Pancreas (tissue), 10 donors: ENCODE measurements around the gene GPR39. TPM values are rescaled to one million over a fixed set of nuclear protein-coding genes. Genes with fewer than 3 reads are reported as not detected.
A peak's percentile ranks its signal among the peaks of the same experiment; 100 is the strongest.

Experiments used
- ATAC-seq, 4 donors: fragments of 200-7000 bp; cut with Tn5 transposase; one replicate each; pipeline versions ENCODE4 v1.8.0 to v1.9.1; 2020; ENCODE audit warnings: mild to moderate bottlenecking in 4 of 4, moderate library complexity in 4 of 4
- DNase-seq, 6 donors: peaks; one replicate each; pipeline ENCODE4 v3.0.0-alpha.2; 2020
- FAIRE-seq: peaks from 2 replicates; lab custom pipeline; 2012; peaks lifted over from hg19 to GRCh38; lab: Jason Lieb, UNC
- H3K27ac ChIP-seq, 4 donors: fragments of 200-600 bp; sonication (generic); 1 replicate in 3 of 4; 2 replicates in 1 of 4; pipeline versions ENCODE4 v1.5.0 to v1.8.0; 2020
- H3K27me3 ChIP-seq, 4 donors: fragments of 200-600 bp; one replicate each; pipeline ENCODE4 v1.8.0; 2021
- H3K36me3 ChIP-seq, 3 donors: fragments of 200-600 bp; sonication (generic) in 1 of 3; one replicate each; pipeline versions ENCODE4 v1.5.0 to v1.8.0; 2020 to 2021
- H3K4me1 ChIP-seq, 3 donors: fragments of 200-600 bp; one replicate each; pipeline ENCODE4 v1.8.0; 2021
- H3K4me3 ChIP-seq, 4 donors: fragments of 200-600 bp; sonication (generic) in 2 of 4; one replicate each; pipeline versions ENCODE4 v1.5.0 to v1.8.0; 2020 to 2021
- H3K9me3 ChIP-seq, 4 donors: fragments of 200-600 bp; one replicate each; pipeline ENCODE4 v1.8.0; 2021
- WGBS, 2 donors: extraction: QIAGEN DNeasy Blood & Tissue Kit; methylation state at CpG; one replicate each; pipeline ENCODE4 v1.1.7; 2013; 5-methylcytosine and 5-hydroxymethylcytosine counted together
- intact Hi-C, 3 donors: fragments of 100-400 bp; cut with DNase I; formaldehyde crosslinking; loops; one replicate each; pipeline versions ENCODE4 v1.11.1 to v1.14.2; 2022
- polyA plus RNA-seq, 2 donors: library from polyadenylated mRNA; stranded (reverse); fragments of 200-250 nt; gene quantifications; one replicate each; pipeline ENCODE4 v1.2.3, GENCODE V29; 2013
- total RNA-seq, 6 donors: library from RNA; stranded (reverse); fragmentation: NEBNext Ultra II Directional in 4 of 6; extraction: Animal tissue kit (Norgen Biotek cat#: 25700) in 4 of 6; gene quantifications; one replicate each; pipeline versions ENCODE4 v1.2.1 to v1.2.4, GENCODE V29; 2021 to 2023
- TF ChIP-seq, protein P1 (sequence below), 4 donors: fragments of 200-600 bp; sonication (generic) in 3 of 4; IDR thresholded peaks; one replicate each; pipeline versions ENCODE4 v1.5.0 to v1.8.0; 2021; ENCODE audit warnings: antibody characterized with exemption in 4 of 4
- donor health status: healthy with polysubstance abuse.
- donor health status: DM: no; HTN: no; CAD: no; lungs with moderate emphysema.
- donor health status: DM: no; HTN: no; CAD: no.
- donor health status: control.
- donor health status: control.
- donor health status: Bipolar disorder and iron deficiency.
- donor health status: DM: yes; HTN: yes; CAD: no.
- donor health status: DM: no; HTN: no; CAD: no.
- donor health status: DM: no; HTN: no; CAD: no.
- donor health status: DM: yes; HTN: yes; CAD: no.

The GPR39 gene
- total and polyA plus RNA-seq, 8 donors: 2.3 to 8.1 (median 3.9) TPM

DNA sequence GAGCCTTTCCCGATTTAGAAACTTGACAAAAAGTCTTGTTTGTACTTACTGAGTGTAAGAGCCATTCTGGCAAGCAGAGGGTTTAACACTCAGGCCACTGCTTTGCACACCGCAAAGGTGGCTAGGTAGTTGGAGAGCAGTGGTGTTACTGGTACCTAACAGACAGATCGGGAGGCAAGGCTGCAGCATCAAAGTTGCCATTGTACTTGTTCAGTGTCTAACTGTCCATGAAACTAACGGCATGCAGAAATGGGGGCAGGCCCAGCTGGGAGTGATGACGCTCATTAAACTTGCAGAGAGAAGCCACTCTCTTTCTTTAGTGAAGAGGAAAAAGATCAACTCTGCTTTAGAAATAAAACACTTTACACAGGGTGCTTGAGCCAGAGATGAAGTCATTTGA is 10.1 kb downstream of the GPR39 start:
- intact Hi-C loops: no loop called here
- Histone ChIP-seq H3K4me1 (peaks cover 7 to 13% (median 10%) of the 10 kb centered on the region in 3 donors), H3K36me3 (no peaks in the 10 kb centered on the region), H3K27me3 (no peaks in the 10 kb centered on the region), H3K9me3 (no peaks in the 10 kb centered on the region), H3K4me3 (no peak overlapping the region), H3K27ac (no peak overlapping the region)
- no peak for DNase-seq
- TF ChIP-seq, protein P1, sequence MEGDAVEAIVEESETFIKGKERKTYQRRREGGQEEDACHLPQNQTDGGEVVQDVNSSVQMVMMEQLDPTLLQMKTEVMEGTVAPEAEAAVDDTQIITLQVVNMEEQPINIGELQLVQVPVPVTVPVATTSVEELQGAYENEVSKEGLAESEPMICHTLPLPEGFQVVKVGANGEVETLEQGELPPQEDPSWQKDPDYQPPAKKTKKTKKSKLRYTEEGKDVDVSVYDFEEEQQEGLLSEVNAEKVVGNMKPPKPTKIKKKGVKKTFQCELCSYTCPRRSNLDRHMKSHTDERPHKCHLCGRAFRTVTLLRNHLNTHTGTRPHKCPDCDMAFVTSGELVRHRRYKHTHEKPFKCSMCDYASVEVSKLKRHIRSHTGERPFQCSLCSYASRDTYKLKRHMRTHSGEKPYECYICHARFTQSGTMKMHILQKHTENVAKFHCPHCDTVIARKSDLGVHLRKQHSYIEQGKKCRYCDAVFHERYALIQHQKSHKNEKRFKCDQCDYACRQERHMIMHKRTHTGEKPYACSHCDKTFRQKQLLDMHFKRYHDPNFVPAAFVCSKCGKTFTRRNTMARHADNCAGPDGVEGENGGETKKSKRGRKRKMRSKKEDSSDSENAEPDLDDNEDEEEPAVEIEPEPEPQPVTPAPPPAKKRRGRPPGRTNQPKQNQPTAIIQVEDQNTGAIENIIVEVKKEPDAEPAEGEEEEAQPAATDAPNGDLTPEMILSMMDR (IDR thresholded peaks at IDR 0.05): no peak
- WGBS, 2 donors: 82 to 83% methylated on average over 5 of the region's 5 CpGs
- no peak for FAIRE-seq
- ATAC-seq: no peak

DNA sequence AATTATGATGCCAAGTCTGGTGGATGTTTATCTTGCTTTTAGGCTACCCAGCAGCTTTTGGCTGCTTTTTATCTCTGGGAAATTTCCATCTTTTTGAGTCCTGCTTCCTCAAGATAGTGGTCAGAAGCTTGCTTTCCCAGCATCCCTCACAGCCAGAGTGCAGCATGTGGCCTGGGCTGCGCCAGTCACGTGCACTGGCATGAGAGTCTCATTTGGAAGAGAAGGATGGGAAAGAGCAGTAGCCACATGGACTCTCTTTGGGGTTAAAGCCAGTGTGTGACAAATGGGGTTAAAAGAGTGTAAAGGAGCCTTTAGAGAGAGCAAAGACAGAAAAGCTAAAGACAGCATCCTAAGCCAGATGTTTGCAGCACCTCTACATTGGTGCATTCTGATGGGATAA is 12.7 kb downstream of the GPR39 start:
- no peaks in the 10 kb centered on the region for H3K36me3 ChIP-seq
- DNase-seq: no peak
- FAIRE-seq: no peak
- no peak overlapping the region for H3K4me3 ChIP-seq
- 93 to 95% methylated on average over 2 of the region's 2 CpGs for WGBS, 2 donors
- no peak for ATAC-seq
- intact Hi-C loops: no loop called here
- no peaks in the 10 kb centered on the region for H3K9me3 ChIP-seq
- H3K27ac ChIP-seq: no peak overlapping the region
- H3K4me1 ChIP-seq: peaks cover 2 to 7% (median 7%) of the 10 kb centered on the region in 3 donors
- H3K27me3 ChIP-seq: no peaks in the 10 kb centered on the region
- TF ChIP-seq, protein P1 (IDR thresholded peaks at IDR 0.05): no peak

DNA sequence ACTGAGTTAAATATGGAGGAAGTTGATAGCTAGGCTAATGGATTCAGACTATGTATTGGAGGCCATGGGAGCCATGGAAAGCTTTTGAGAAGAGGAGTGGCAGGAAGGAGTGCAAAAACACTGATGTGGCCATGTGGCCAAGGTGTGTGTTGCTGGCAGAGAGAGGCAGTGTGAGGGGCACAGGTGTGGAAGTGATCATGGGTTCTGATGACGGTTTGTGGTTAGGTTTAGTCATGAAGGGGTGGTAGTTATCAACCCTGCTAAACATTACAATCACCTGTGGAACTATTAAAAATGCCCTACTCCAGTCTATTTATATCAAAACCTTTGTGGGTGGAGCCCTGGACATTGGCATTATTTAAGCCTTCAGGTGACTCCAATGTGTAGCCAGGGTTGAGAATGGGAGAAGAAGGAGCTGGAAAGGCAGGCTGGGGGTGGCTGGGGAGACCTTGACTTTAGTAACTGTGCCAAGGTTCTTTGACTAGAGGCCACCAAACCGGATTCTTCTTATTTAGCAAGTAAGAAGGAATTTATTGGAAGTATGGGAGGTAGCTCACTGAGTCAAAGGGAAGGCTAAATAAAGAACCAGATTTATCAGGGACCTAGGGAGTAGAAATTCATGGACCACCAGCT is 13.5 kb downstream of the GPR39 start:
- 41 to 44% methylated on average over 2 of the region's 2 CpGs for WGBS, 2 donors
- Histone ChIP-seq H3K4me3 (no peak overlapping the region), H3K27me3 (no peaks in the 10 kb centered on the region), H3K4me1 (peaks cover 0 to under 1% (median 0%) of the 10 kb centered on the region in 3 donors), H3K9me3 (no peaks in the 10 kb centered on the region), H3K36me3 (no peaks in the 10 kb centered on the region), H3K27ac (no peak overlapping the region)
- FAIRE-seq (no peak), DNase-seq (no peak), ATAC-seq (peak in 2 of 4 donors; percentile 54 to 61)
- intact Hi-C loops: no loop called here
- TF ChIP-seq, protein P1 (IDR thresholded peaks at IDR 0.05): no peak

DNA sequence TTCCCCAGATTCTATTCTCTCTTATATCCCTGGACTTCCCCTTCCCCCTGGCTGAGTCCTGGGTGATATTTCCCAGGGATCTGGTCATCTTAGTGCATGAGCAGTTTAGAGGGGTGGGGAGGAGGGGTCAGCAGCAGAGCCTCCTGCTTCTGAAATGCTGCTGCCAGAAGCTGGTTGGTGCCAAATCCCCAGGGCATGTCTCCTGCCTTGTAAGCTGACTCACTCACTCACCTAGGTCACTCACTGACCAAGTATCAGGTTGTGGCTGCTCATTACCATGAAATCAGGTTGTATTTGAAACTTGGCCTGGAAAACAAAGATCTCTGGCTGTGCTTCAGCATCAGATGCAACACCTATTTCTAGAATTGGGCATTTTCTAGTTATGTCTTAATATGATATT is 14.3 kb downstream of the GPR39 start:
- FAIRE-seq (no peak), DNase-seq (no peak), ATAC-seq (peak in 3 of 4 donors; percentile 50 to 63 (median 57))
- H3K9me3 ChIP-seq: no peaks in the 10 kb centered on the region
- no peak overlapping the region for H3K27ac ChIP-seq
- TF ChIP-seq, protein P1 (IDR thresholded peaks at IDR 0.05): no peak
- no peaks in the 10 kb centered on the region for H3K4me1 ChIP-seq
- no peaks in the 10 kb centered on the region for H3K27me3 ChIP-seq
- intact Hi-C loops: no loop called here
- no peaks in the 10 kb centered on the region for H3K36me3 ChIP-seq
- H3K4me3 ChIP-seq: no peak overlapping the region

DNA sequence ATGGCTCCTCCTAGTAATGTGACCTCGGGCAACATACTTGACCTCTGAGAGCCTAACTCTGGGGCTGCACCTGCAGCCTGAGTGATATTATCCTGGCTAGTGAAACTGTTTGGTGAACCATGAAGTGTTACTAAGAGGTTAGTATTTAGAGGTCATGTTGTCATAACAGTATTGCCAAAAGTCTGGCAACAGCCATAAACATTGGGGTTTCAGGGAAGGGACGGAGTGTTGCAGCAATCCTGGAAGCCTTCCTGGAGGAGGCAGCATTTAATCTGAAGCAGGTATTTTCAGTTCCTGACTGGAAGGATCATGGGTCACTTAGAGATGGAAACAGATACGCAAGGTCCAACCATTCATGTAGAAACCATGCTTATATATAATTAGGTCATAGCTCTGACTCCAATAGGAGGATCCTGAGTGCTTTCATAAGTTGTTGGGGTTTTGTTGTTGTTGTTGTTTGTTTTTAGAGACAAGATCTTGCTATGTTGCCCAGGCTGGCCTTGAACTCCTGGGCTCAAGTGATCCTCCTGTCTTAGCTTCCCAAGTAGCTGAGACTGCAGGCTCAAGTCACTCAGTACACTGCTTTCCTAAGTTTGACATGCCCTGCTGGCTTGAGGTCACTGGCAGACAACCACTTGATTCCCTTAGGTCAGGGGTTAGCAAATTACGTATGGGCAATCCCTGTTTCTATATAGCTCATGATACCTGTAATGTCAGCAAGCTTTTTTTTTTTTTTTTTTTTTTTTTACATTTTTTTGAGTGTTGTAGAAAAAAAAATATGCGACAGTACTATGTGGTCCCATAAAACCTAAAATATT is 21.5 kb downstream of the GPR39 start:
- ATAC-seq (no peak), FAIRE-seq (no peak), DNase-seq (no peak)
- no peaks in the 10 kb centered on the region for H3K9me3 ChIP-seq
- no peaks in the 10 kb centered on the region for H3K4me1 ChIP-seq
- 82 to 98% methylated on average over 5 of the region's 5 CpGs for WGBS, 2 donors
- H3K27ac ChIP-seq: no peak overlapping the region
- H3K4me3 ChIP-seq: no peak overlapping the region
- TF ChIP-seq, protein P1 (IDR thresholded peaks at IDR 0.05): no peak
- no peaks in the 10 kb centered on the region for H3K36me3 ChIP-seq
- H3K27me3 ChIP-seq: no peaks in the 10 kb centered on the region
- intact Hi-C loops: no loop called here
